ENCODE data around the gene RMRP.

The RMRP gene

DNA sequence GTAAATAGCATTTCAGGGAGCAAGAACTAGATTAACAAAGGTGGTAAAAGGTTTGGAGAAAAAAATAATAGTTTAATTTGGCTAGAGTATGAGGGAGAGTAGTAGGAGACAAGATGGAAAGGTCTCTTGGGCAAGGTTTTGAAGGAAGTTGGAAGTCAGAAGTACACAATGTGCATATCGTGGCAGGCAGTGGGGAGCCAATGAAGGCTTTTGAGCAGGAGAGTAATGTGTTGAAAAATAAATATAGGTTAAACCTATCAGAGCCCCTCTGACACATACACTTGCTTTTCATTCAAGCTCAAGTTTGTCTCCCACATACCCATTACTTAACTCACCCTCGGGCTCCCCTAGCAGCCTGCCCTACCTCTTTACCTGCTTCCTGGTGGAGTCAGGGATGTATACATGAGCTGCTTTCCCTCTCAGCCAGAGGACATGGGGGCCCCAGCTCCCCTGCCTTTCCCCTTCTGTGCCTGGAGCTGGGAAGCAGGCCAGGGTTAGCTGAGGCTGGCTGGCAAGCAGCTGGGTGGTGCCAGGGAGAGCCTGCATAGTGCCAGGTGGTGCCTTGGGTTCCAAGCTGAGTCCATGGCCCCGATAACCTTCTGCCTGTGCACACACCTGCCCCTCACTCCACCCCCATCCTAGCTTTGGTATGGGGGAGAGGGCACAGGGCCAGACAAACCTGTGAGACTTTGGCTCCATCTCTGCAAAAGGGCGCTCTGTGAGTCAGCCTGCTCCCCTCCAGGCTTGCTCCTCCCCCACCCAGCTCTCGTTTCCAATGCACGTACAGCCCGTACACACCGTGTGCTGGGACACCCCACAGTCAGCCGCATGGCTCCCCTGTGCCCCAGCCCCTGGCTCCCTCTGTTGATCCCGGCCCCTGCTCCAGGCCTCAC, 15.6 kb upstream of the RMRP start, which contains the start of gene CA9:
CA9 (plus strand) TSS at position 797 of the 893 bp plus-strand sequence; CDS start at position 829, 32 bp downstream.
- TF ChIP-seq POLR2AphosphoS5 (IDR thresholded peaks at IDR 0.05; ENCODE audit: low read depth, low read length), result no peak

- TF ChIP-seq FOXP2 (optimal IDR thresholded peaks at IDR 0.05; ENCODE audit: borderline replicate concordance, extremely low read depth, extremely low read length, insufficient read depth) (no peak), REST (IDR thresholded peaks at IDR 0.05; ENCODE audit: insufficient read depth in 1 of 2, low read depth in 2 of 2, low read length in 2 of 2) (no peak)
Measured at GRCh38 chr9:35669331-35670145, 11.7 kb upstream of the RMRP start.

DNA sequence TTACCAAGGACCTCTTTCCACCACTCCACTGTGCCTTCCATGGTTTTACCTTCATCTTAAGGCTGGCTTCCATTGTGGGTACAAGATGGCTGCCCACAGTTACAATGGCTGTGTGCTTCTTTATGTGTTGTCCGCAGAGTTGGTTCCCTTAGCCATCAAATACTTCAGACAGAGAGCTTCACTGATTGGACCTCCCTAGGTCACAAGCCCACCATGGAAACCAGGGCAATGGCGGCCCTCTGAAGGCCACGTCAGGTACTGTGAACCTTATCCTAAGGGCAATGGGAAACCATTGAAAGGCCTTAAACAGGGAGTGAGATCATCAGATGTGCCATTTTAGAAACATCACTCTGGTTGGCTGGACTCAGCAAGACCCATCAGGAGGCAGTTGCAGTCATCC, 10.1 kb upstream of the RMRP start:
- TF ChIP-seq FOXP2 (optimal IDR thresholded peaks at IDR 0.05; ENCODE audit: borderline replicate concordance, extremely low read depth, extremely low read length, insufficient read depth) (no peak), REST (IDR thresholded peaks at IDR 0.05; ENCODE audit: insufficient read depth in 1 of 2, low read depth in 2 of 2, low read length in 2 of 2) (no peak)

DNA sequence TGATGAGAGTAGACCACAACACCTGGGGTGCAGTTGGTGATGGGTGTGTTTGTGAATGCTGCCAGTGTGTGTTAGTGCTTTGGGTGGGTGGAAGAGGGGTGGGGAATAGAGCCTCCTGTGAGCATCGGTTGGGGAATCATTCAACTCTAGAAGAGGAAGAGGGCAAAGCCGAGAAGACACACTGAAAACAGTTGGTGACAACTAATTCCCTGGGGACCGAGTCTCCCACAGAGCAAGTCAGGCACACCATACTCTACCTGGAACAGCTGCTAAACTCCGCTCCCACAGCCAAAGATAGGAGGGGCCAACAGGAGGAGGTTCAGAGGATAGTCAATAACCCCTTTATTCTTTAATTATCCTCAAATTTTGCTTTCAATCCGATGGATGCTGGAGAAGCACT, 8.7 kb upstream of the RMRP start:
- no peak for TF ChIP-seq TAF1 (IDR thresholded peaks at IDR 0.05; ENCODE audit: borderline replicate concordance, insufficient read depth, low read length)
- TF ChIP-seq REST (IDR thresholded peaks at IDR 0.05; ENCODE audit: insufficient read depth in 1 of 2, low read depth in 2 of 2, low read length in 2 of 2), result no peak
- TF ChIP-seq SIN3A (IDR thresholded peaks at IDR 0.05; ENCODE audit: borderline replicate concordance, insufficient read depth, low read length), result no peak
- no peak for TF ChIP-seq FOXP2 (optimal IDR thresholded peaks at IDR 0.05; ENCODE audit: borderline replicate concordance, extremely low read depth, extremely low read length, insufficient read depth)
- no peak for TF ChIP-seq POLR2AphosphoS5 (IDR thresholded peaks at IDR 0.05; ENCODE audit: low read depth, low read length)

DNA sequence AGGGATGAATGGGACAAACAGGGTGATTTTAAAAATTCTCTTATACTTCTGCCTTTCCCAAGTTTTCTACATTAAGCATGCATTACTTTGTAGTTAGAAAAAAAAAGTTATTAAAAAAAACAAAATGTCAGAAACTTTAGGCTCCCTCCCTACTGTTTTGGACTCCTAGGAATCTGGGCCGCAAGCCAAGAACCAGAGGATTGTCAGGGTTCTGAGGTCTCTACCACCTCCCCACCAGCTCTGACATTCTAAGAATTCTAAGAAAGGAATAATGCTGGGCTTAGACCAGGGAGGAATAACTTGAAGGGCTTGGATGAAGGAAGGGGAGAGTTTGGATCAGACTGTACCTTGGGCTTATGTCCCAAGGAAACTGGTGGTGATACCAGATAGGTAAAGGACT, 8.2 kb upstream of the RMRP start:
- TF ChIP-seq REST (IDR thresholded peaks at IDR 0.05; ENCODE audit: insufficient read depth in 1 of 2, low read depth in 2 of 2, low read length in 2 of 2) (no peak), SIN3A (IDR thresholded peaks at IDR 0.05; ENCODE audit: borderline replicate concordance, insufficient read depth, low read length) (no peak), TAF1 (IDR thresholded peaks at IDR 0.05; ENCODE audit: borderline replicate concordance, insufficient read depth, low read length) (no peak), POLR2AphosphoS5 (IDR thresholded peaks at IDR 0.05; ENCODE audit: low read depth, low read length) (no peak), FOXP2 (optimal IDR thresholded peaks at IDR 0.05; ENCODE audit: borderline replicate concordance, extremely low read depth, extremely low read length, insufficient read depth) (no peak)

All from PFSK-1 (cell line).